Measurements from ENCODE around the gene CD209. TPM values are rescaled to one million over a fixed set of nuclear protein-coding genes. Genes with fewer than 3 reads are reported as not detected.
"Not testable (repeated sequence)": the region's sequence is repeated elsewhere in the genome, so short reads cannot be mapped to it uniquely, and the experiment has no call there.

CD209 gene, protein sequence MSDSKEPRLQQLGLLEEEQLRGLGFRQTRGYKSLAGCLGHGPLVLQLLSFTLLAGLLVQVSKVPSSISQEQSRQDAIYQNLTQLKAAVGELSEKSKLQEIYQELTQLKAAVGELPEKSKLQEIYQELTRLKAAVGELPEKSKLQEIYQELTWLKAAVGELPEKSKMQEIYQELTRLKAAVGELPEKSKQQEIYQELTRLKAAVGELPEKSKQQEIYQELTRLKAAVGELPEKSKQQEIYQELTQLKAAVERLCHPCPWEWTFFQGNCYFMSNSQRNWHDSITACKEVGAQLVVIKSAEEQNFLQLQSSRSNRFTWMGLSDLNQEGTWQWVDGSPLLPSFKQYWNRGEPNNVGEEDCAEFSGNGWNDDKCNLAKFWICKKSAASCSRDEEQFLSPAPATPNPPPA
- total RNA-seq (ENCODE audit: insufficient read depth, low replicate concordance): 17.8 TPM

DNA sequence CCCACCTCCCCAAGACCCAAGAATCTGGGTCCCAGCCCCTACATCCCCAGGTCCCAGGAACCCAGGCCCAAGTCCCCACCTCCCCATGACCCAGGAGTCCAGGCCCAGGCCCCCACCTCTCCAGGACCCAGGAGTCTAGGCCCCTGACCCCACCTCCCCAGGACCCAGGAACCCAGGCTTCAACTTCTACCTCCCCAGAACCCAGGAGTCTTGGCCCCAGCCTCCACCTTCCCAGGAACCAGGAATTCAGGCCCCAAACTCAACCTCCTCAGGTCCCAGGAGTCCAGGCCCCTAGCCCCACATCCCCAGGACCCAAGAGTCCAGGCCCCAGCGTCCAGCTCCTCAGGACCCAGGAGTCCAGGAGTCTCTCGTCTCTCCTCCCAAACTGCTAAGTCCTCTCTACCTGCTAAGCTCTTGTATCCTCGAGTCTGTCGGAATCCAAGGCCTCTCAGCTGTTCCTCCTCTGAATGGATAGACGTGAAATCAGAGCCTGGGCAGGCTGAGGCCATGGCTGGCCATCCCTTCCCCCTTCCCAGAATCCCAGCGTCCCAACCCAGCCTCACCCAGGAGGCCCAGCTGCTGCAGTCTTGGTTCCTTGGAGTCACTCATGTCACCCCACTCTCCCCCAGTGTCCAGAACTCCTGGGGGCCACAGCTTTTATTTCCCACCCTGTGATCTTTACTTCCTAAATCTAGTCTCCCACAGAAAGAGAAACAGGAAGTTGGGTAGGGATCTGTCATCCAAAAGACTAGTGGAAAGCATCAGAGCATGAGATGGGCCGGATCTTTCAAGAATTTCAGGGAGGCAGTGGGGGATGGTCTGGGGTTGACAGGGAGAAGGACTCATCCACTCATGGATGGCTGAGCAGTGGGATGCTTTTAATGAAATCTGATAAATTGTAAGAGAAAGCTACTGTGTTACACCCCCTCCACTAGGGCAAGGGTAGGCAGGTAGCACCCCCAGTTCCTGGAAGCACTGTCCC, at the start of gene CD209:
Gene CD209, minus strand, starts transcription at position 632 of the 982 bp plus-strand sequence. Its CDS starts 23 bp downstream, at position 609.
- no peak for DNase-seq (ENCODE audit: low spot score)

DNA sequence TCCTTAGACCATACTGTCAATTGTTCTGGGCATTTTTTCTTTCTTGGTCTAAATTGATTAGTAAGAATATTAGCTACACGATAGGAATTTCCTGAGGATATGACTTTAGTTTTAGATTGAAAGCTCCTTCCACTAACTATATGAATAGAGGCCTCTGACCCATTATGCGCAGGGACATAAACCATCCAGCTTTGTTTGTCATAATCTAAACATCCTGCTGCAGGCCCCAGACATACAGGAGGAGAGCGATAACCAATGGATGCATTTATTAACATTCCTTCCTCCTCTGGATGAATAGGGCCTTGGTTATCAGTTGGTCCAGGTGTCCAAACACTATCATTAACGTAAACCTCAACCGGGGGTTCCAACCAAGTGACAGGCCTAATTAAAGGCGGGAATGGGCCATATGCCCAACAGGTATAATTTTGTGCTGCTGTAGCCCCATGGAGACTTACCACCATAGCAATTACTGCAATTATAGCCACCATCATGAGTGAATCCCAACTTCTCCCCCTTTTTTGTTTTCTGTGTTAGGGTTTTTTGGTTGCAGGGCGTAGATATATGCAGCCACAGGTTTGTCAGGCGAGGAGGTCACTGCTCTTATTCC, 48.3 kb upstream of the CD209 start:
- no peak for DNase-seq (ENCODE audit: low spot score)

DNA sequence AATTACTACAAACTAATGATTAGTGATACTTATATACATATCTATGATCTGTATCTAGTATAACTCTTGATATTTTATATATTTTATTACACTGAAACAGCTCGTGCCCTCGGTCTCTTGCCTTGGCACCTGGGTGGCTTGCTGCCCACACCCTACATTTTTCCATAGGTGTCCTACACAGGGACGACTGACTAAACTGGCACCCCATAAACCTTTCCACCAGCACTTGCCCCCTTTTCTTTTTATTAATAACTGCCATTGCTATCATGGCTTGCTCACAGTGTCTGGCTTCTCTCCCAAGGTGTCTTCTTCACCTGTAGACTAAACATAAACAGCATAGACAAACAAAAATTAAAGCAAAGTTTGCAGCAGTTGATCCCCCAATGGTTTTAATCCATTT, 46.2 kb upstream of the CD209 start:
- no peak for DNase-seq (ENCODE audit: low spot score)

DNA sequence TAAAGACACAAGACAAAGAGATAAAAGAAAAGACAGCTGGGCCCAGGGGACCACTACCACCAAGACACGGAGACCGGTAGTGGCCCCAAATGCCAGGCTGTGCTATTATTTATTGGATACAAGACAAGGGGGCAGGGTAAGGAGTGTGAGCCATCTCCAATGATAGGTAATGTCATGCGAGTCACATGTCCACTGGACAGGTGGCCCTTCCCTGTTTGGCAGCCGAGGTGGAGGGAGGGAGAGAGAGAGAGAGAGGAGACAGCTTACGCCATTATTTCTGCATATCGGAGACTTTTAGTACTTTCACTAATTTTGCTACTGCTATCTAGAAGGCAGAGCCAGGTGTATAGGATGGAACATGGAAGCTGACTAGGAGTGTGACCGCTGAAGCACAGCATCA, 45.4 kb upstream of the CD209 start:
- not testable (repeated sequence) for DNase-seq (ENCODE audit: low spot score)

DNA sequence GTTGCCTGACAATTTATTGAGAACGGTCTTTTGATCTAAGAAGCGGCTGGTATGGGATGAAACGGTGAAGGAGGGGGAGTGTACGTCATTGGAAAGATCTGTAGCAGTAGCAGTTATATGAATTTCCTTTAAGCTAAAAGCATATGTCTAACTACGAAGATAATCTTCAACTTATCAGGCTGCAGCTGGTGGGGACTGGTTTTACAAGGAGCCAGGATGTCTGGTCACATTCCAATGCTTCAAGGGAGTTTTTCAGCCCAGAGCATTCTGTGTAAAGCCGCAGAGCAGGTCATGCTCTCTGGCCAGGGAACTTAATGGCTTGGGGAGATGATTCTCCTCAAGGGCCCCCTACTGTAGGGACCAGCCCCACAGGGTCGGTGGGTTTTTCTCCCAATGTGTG, 44.9 kb upstream of the CD209 start:
- peak; percentile 93 for DNase-seq (ENCODE audit: low spot score)

DNA sequence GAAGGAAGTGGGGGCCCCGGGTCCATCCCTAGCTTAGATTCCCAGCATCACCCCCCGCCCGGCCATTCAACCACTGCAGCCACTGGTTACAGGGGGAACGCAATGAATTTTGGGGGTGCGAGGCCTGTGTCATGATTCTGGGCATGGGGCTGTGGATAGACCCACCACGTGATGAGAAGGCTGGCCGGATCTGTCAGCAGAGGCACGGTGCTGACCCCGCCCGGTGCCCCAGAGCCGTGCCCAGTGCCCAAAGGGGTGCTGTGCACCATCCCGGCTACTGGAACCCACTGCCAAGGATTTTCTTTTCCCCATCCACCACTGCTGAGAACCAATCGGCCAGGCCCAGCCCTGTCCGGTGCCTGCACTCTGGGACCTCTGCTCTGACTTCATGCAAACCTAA, 43.1 kb upstream of the CD209 start:
- no peak for DNase-seq (ENCODE audit: low spot score)

DNA sequence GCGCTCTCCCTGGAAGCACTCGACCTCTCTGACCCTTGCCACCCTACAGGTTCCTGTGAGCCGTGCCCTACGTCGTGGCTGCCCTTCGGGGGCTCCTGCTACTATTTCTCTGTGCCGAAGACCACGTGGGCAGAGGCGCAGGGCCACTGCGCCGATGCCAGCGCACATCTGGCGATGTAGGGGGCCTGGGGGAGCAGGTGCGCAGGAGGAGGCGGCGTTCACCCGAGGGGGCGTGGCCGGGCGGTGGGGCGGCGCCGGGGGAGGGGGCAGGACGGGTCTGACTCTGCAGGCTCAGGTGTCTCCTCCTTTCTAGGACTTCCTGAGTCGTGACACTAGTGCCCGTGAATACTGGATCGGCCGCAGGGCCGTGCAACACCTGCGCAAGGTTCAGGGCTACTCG, 42.1 kb upstream of the CD209 start:
- DNase-seq (ENCODE audit: low spot score): no peak

DNA sequence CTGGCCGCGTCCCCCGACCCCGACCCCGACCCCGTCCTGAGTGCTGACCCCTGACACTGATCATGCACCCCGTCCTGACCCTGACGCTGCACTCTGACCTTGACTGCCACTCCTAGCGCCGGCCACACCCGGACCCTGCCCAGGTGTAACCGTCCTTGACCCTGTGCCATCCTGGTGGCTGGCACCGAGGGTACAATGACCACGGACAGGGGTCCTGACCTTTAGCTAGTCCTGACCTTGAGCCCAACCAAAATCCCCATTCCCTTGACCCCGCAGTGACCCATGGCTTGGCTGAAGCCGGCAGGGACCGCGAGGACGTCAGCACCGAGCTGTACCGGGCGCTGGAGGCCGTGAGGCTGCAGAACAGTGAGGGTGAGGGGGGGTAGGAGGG, 41.6 kb upstream of the CD209 start:
- no peak for DNase-seq (ENCODE audit: low spot score)

DNA sequence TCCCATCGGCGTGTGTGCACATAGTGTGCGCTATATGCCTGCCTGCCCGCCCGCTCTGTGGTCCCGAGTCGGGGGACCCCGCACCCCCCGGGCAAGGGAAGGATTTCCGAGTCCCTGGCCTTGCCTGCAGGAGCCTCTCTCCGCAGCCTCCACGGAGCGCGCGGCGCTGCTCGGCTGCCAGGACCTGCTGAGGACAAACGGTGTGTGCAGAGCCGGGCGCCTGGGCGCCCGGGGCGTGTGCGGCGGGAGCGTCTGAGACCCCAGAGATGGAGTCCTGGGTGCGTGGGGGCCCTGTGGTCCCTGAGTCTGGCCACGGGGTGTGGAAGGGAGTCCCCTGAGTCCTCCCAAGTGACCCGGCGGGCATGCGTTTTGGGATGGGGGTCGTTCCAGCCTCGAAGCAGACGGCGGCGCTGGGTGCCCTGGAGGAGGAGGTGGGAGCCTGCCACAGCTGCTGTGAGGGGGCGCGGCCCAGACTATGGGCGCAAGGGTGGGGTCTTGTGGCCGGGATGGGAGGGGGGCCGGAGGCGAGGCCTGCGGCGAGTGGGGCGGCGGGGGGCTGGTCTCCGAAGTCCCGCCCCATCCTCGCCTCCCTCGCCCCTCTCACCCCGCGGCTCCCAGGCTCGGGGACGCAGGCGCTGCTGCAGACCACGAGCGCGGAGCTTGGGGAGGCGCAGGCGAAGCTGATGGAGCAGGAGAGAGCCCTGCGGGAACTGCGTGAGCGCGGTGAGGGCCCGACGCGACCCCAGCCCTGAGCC, 41.0 kb upstream of the CD209 start:
- DNase-seq (ENCODE audit: low spot score): no peak

DNA sequence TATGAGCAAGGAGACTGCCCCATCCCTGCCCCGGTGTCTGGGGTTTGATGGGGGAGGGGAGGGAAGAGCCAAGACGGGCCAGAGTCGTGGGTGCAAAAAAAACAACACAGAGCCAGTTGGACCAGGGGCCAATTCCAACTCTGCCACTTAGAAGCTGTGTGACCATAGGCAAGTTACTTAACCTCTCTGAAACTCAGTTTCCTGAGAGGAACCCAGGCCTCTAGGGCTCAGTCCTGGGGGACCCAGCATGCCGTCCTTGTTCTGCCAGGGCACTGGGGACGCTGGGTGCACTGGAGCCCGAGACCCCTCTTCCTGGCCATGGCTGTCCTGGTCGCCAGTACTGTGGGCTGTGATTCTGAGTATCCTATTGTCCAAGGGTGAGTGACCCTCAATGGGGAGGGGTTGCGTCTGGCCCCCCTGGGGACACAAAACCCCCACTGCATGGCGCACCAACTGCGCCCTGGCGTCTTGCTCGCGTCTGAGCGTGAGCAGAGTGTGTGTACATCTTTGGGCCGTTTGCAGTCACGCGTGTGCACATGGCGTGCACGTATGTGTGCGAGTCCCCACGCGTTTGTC, 40.4 kb upstream of the CD209 start:
- no peak for DNase-seq (ENCODE audit: low spot score)

DNA sequence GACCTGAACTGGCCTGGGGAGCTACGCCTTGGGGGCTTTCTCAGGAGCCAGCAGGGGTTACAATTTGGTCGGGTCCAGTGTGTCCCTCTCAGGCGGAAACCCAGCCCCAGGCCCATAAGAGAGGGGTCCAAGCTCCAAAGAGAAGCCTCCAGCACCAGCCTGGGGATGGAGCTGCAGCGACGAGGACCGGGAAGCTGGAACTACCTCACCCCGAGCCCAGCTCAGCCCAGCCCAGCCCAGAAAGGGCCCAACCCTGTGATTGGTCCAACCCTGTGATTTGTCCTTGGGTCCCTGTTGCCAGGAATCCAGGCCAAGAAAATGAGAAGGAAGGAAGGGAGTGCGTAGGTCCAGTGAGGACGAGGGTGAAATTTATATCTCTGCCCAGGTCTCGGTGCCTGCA, 39.8 kb upstream of the CD209 start:
- DNase-seq (ENCODE audit: low spot score): no peak

DNA sequence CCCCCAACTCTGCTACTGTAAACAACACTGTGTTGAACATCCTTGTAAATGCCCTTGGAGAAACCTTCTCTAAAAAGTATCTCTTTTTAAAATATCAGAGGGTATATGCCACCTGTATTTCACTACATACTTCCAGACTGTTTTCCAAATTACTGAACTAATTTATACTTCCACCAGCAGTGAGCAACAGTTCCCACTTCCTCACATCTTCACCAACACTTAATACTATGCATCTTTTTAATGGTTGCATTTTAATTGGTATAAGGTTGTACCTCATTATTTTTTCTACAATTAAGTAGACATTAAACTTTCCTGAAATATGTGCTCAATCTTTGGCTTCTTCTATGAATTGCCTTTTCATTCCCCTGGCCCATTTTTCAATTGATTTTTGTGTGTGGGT, 37.5 kb upstream of the CD209 start:
- no peak for DNase-seq (ENCODE audit: low spot score)

DNA sequence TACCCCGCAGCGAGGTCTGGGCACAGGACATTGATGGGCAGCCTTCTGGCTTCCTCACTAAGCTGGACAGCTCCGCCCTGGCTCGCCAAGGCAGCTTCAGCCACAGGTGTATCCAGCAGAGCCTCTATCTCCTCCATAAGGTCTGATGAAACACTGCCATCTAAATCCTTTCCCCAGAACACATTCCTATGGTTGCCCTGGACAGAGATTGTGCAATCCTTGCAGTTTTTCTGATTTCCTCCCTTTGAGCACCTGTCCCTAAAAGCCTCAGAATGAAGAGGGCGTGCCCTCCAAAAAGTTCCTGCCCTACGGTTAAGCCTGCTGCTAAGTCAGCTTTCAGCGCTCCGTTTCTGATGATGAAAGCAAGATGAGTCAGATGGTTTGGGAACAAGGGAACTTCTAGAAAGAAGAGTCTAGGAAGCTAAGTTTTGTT, 36.7 kb upstream of the CD209 start:
- peak; percentile 75 for DNase-seq (ENCODE audit: low spot score)

DNA sequence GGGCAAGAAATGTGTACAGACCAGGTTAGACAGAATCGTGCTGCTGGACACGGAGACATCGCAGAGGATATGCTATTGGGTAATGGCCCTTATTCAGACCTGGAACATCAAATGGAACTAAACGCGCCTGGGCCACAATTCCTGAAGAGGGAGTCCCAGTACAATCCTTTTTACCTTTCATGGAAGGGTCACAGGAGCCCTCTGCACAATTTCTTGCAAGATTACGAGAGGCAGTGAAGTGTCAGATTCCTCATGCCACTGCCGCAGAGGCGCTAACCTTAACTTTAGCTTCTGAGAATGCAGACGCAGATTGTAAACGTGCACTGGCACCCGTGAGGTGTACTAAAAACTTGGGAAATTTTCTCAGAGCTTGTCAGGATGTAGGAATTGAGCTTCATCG, 33.8 kb upstream of the CD209 start:
- no peak for DNase-seq (ENCODE audit: low spot score)

DNA sequence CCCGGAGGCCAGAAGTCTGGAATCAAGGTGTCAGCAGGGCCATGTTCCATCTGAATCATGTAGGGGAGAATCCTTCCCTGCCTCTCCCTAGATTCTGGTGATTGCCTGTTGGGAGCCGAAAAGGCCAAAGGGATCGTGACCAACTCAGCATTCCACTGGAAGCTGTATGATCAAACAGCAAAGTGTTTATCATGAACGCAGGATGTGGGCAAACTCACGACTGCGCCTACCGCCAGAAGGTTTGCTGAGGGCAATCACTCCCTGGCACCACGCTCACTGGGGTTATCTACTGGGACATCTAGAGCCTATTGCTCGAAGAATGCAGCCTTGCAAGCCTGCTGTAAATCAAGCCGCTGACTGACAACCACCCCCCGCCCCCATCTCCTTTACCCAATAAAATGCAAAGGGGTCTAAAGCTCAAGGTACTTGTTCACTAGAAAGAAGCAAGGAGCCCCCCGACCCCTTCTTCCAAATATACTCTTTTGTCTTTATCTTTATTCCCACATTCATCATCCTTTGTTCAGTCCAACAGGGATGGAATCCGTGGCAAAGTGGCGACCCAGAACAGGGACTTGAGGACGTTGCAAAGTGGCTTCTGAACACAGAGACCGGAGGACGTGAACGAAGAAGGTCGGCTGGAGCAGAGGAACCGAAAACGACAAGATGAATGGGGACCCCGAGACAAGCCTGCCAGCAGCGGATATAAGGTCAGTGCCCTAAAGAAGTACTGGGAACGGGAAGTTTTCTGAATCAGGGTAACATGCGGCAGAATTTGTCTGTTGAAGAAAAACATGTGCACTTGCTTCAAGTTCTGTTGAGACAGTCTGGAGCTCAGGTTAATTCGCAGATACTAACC, 32.5 kb upstream of the CD209 start:
- no peak for DNase-seq (ENCODE audit: low spot score)

DNA sequence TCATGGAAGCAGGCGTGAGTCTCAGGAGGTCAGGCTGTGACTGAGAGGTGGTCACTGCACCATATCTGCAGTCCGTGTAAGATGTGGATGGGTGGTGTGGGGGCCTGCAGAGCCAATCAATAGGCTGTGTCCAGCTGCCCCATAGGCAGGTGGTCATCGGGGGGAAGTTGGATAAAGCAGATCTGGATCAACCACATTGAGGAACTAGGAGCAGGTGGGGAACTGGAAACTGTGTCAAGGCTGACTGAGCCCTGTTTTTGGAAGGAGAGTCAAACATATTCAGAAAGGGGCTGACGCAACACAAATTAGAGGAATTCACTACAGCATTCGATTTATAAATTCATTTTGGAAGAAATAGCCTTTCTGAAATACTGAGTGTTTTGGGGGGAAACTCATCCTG, 30.7 kb upstream of the CD209 start:
- DNase-seq (ENCODE audit: low spot score): peak; percentile 12

DNA sequence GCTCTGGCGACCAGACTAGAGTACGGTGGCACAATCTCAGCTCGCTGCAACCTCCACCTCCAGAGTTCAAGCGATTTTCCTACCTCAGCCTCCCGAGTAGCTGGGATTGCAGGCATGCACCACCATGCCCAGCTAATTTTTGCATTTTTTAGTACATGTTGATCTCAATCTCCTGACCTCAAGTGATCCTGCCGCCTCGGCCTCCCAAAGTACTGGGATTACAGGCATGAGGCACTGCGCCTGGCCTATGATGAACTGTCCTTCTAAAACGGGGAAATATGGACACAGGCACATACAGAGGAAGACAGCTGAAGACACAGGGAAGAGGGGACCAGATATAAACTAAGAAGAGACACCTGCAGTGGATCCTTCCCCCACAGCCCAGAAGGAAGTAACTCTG, 28.4 kb upstream of the CD209 start:
- no peak for DNase-seq (ENCODE audit: low spot score)

DNA sequence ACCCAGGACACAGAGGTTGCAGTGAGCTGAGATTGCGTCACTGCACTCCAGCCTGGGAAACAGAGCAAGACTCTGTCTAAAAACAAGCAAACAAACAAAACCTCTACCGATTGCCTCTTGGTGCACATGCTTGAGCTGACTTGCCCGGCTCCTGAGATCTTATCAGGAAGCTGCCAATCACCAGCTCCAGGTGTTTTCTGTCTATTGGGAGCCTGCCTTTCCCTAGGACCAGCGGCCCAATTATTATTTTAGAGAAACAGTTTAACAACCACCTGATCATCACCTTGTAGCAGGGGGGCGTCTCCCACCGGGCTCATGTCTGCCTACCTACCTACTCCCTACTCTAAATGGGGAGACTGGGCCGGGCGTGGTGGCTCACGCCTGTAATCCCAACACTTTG, 26.5 kb upstream of the CD209 start:
- DNase-seq (ENCODE audit: low spot score): peak; percentile 15

DNA sequence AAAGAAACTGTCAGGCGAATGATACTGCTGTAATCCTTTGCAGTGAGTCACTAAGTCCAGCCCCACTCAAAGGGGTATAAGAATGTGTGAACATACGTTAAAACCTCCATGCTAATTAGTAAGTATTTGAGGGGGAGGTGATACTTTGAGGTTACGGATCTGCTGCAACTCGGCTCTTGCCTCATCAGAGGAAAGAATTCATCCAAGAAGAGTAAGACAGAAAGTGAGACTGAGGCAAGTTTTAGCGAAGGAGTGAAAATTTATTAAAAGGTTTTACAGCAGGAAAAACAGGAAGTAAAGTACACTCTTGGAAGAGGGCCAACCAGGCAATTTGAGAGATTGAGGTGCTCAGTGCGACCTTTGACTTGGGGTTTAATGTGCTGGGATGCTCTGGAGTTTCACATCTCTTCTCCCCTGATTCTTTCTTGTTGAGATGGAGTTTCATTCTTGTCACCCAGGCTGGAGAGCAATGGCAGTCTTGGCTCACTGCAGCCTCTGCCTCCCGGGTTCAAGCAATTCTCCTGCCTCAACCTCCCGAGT, 25.5 kb upstream of the CD209 start:
- DNase-seq (ENCODE audit: low spot score): peak; percentile 18

DNA sequence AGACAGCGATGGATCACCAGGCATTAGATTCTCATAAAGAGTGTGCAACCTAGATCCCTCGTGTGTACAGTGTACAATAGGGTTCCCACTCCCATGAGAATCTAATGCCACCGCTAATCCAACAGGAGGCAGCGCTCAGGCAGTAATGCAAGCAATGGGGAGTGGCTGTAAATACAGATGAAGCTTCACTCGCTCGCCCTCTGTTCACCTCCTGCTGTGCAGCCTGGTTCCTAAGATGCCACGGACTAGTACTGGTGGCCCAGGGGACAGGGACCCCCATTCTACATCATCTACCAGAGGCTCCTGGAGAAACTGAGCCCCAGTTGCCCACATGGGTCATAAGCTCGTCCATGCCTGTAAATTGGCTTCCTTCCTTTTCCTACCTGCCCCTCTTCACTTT, 23.7 kb upstream of the CD209 start:
- DNase-seq (ENCODE audit: low spot score): no peak
